H9 (cell line): ENCODE measurements around the gene CCDC33. TPM values are rescaled to one million over a fixed set of nuclear protein-coding genes. Genes with fewer than 3 reads are reported as not detected.

Source experiments
- DNase-seq: peaks from one replicate; pipeline ENCODE4 v3.0.0-alpha.2; 2017
- H2AFZ ChIP-seq: one replicate; pipeline ENCODE4 v1.6.1; 2013; ENCODE audit warnings: mild to moderate bottlenecking, low read length, control low read depth, moderate library complexity
- H2AK5ac ChIP-seq: 2 replicates; pipeline ENCODE4 v1.6.1; 2013; ENCODE audit warnings: low read length, control low read depth, mixed read lengths; ENCODE audit not compliant: insufficient read length
- H2BK120ac ChIP-seq: one replicate; pipeline ENCODE4 v1.6.1; 2013; ENCODE audit warnings: low read depth, mild to moderate bottlenecking, low read length, control low read depth, inconsistent platforms; ENCODE audit not compliant: poor library complexity, severe bottlenecking
- H2BK12ac ChIP-seq: 2 replicates; pipeline ENCODE4 v1.6.1; 2013; ENCODE audit warnings: low read length, control low read depth, mixed read lengths, low read depth; ENCODE audit not compliant: insufficient read length
- H2BK15ac ChIP-seq: 2 replicates; pipeline ENCODE4 v1.6.1; 2013; ENCODE audit warnings: low read depth, low read length, control low read depth
- H2BK20ac ChIP-seq: one replicate; pipeline ENCODE4 v1.6.1; 2013; ENCODE audit warnings: low read depth, mild to moderate bottlenecking, low read length, control low read depth, inconsistent platforms; ENCODE audit not compliant: poor library complexity, severe bottlenecking
- H2BK5ac ChIP-seq: 2 replicates; pipeline ENCODE4 v1.6.1; 2013; ENCODE audit warnings: low read length, control low read depth, mixed read lengths; ENCODE audit not compliant: insufficient read length
- H3K14ac ChIP-seq: 2 replicates; pipeline ENCODE4 v1.6.1; 2013; ENCODE audit warnings: low read length, control low read depth; ENCODE audit not compliant: insufficient read depth
- H3K18ac ChIP-seq: 2 replicates; pipeline ENCODE4 v1.6.1; 2013; ENCODE audit warnings: low read depth, mild to moderate bottlenecking, mixed read lengths, low read length, control low read depth; ENCODE audit not compliant: insufficient read length
- H3K23ac ChIP-seq: 2 replicates; pipeline ENCODE4 v1.6.1; 2013; ENCODE audit warnings: low read length, control low read depth, mixed read lengths, low read depth; ENCODE audit not compliant: insufficient read length
- H3K23me2 ChIP-seq: 2 replicates; pipeline ENCODE4 v1.6.1; 2013; ENCODE audit warnings: low read depth, mild to moderate bottlenecking, mixed read lengths, low read length, control low read depth; ENCODE audit not compliant: insufficient read length, poor library complexity, severe bottlenecking
- H3K27ac ChIP-seq: 2 replicates; pipeline ENCODE4 v1.5.1; 2013; ENCODE audit warnings: low read length, control low read depth, mixed read lengths, low read depth; ENCODE audit not compliant: insufficient read length
- H3K27me3 ChIP-seq: 2 replicates; pipeline ENCODE4 v1.6.1; 2013; ENCODE audit warnings: low read length, control low read depth, inconsistent platforms; ENCODE audit not compliant: insufficient read depth
- H3K4ac ChIP-seq: 2 replicates; pipeline ENCODE4 v1.6.1; 2013; ENCODE audit warnings: low read depth, mild to moderate bottlenecking, control low read depth, inconsistent platforms, low read length, moderate library complexity
- H3K4me1 ChIP-seq: 2 replicates; pipeline ENCODE4 v1.6.1; 2013; ENCODE audit warnings: low read length, control low read depth, inconsistent platforms; ENCODE audit not compliant: insufficient read depth
- H3K4me2 ChIP-seq: 2 replicates; pipeline ENCODE4 v1.6.1; 2013; ENCODE audit warnings: low read length, control low read depth, mixed read lengths; ENCODE audit not compliant: insufficient read length, insufficient read depth
- H3K56ac ChIP-seq: 2 replicates; pipeline ENCODE4 v1.6.1; 2013; ENCODE audit warnings: low read depth, mild to moderate bottlenecking, mixed read lengths, low read length, control low read depth; ENCODE audit not compliant: insufficient read length
- H3K79me1 ChIP-seq: 2 replicates; pipeline ENCODE4 v1.6.1; 2013; ENCODE audit warnings: low read depth, mild to moderate bottlenecking, moderate library complexity, low read length, control low read depth, inconsistent platforms; ENCODE audit not compliant: insufficient read depth, poor library complexity, severe bottlenecking
- H3K79me2 ChIP-seq: 2 replicates; pipeline ENCODE4 v1.6.1; 2013; ENCODE audit warnings: low read length, control low read depth, inconsistent platforms; ENCODE audit not compliant: insufficient read depth
- H3K9ac ChIP-seq: 2 replicates; pipeline ENCODE4 v1.6.1; 2013; ENCODE audit warnings: low read length, control low read depth, mixed read lengths; ENCODE audit not compliant: insufficient read length; ENCODE audit errors: extremely low read depth
- H3K9me3 ChIP-seq: one replicate; pipeline ENCODE4 v1.6.1; 2013; ENCODE audit warnings: low read depth, low read length, inconsistent platforms; ENCODE audit not compliant: control insufficient read depth
- H3T11ph ChIP-seq: one replicate; pipeline ENCODE4 v1.6.1; 2013; ENCODE audit warnings: mild to moderate bottlenecking, low read length, control low read depth, inconsistent platforms
- H4K20me1 ChIP-seq: one replicate; pipeline ENCODE4 v1.6.1; 2013; ENCODE audit not compliant: control insufficient read depth, insufficient read length, insufficient read depth
- H4K5ac ChIP-seq: 2 replicates; pipeline ENCODE4 v1.6.1; 2013; ENCODE audit warnings: low read depth, mild to moderate bottlenecking, mixed read lengths, low read length, control low read depth; ENCODE audit not compliant: insufficient read length
- H4K8ac ChIP-seq: replicated peaks from 2 replicates; pipeline ENCODE4 v1.6.1; 2013; ENCODE audit warnings: low read length, control low read depth, mixed read lengths, low read depth; ENCODE audit not compliant: insufficient read length
- H4K91ac ChIP-seq: 2 replicates; pipeline ENCODE4 v1.6.1; 2013; ENCODE audit warnings: low read depth, mild to moderate bottlenecking, moderate library complexity, mixed read lengths, low read length, control low read depth; ENCODE audit not compliant: insufficient read length
- H3K27ac Mint-ChIP-seq, 3 experiments: 2 replicates in 2 of 3; 3 replicates in 1 of 3; pipeline ENCODE4 v1.8.0; 2020 to 2021; ENCODE audit warnings: mixed read lengths in 3 of 3, mild to moderate bottlenecking in 1 of 3, moderate library complexity in 1 of 3
- H3K27me3 Mint-ChIP-seq: 2 replicates; pipeline ENCODE4 v1.8.0; 2021; ENCODE audit warnings: low read depth, mild to moderate bottlenecking, moderate library complexity, mixed read lengths
- H3K36me3 Mint-ChIP-seq, 3 experiments: 2 replicates in 2 of 3; 3 replicates in 1 of 3; pipeline ENCODE4 v1.8.0; 2020 to 2021; ENCODE audit warnings: low read depth in 3 of 3, mixed read lengths in 3 of 3; ENCODE audit not compliant: insufficient read depth in 1 of 3
- H3K4me1 Mint-ChIP-seq, 2 experiments: 2 replicates each; pipeline ENCODE4 v1.8.0; 2020; ENCODE audit warnings: mixed read lengths in 2 of 2
- H3K4me3 Mint-ChIP-seq, 2 experiments: 2 replicates in 1 of 2; 3 replicates in 1 of 2; pipeline ENCODE4 v1.8.0; 2020 to 2021; ENCODE audit warnings: mild to moderate bottlenecking in 2 of 2, mixed read lengths in 2 of 2, moderate library complexity in 1 of 2
- H3K9me3 Mint-ChIP-seq, 2 experiments: 2 replicates in 1 of 2; 3 replicates in 1 of 2; pipeline ENCODE4 v1.8.0; 2020; ENCODE audit warnings: mild to moderate bottlenecking in 2 of 2, mixed read lengths in 2 of 2, moderate library complexity in 1 of 2
- CTCF ChIP-seq: fragments of 200-600 bp; sonication (generic); conservative IDR thresholded peaks from 3 replicates; pipeline ENCODE4 v1.8.0; 2021; ENCODE audit warnings: antibody characterized with exemption, mild to moderate bottlenecking
- WGBS: extraction: QIAGEN DNeasy Blood & Tissue Kit; methylation state at CpG from one replicate; pipeline ENCODE4 v1.1.7; 2013; ENCODE audit warnings: missing lambda C conversion rate, low lambda C conversion rate, mixed read lengths; ENCODE audit not compliant: insufficient read length; ENCODE audit errors: extremely low coverage; 5-methylcytosine and 5-hydroxymethylcytosine counted together
- total RNA-seq: library from RNA; stranded (reverse); gene quantifications from 2 replicates; pipeline ENCODE4 v1.2.1, GENCODE V29; 2021

Gene CCDC33
- total RNA-seq, 1 experiment from 2014 or later, result 4.6 TPM

- Histone ChIP-seq H2AFZ (no peak overlapping the region), H3K23me2 (peaks cover 21% of the 10 kb centered on the region), H3K27me3 (no peaks in the 10 kb centered on the region; the same call in 1 of the 2 replicates), H2BK20ac (no peak overlapping the region), H3K79me2 (no peaks in the 10 kb centered on the region), H4K8ac (no peak overlapping the region), H3K18ac (no peak overlapping the region), H3K4ac (no peak overlapping the region), H3K4me1 (no peaks in the 10 kb centered on the region), H3K9me3 (no peaks in the 10 kb centered on the region), H2BK120ac (no peak overlapping the region), H3K4me2 (no peak overlapping the region), H3K23ac (no peak overlapping the region), H2BK15ac (no peak overlapping the region), H4K20me1 (no peaks in the 10 kb centered on the region), H3K79me1 (no peaks in the 10 kb centered on the region), H4K5ac (no peak overlapping the region), H4K91ac (no peak overlapping the region), H2BK5ac (no peak overlapping the region), H3K9ac (no peak overlapping the region), H2AK5ac (no peak overlapping the region), H3T11ph (no peak overlapping the region), H3K14ac (no peak overlapping the region), H3K56ac (no peak overlapping the region), H2BK12ac (no peak overlapping the region), H3K27ac (no peak overlapping the region)
- peaks cover 16 to 19% of the 10 kb centered on the region in 2 experiments for H3K4me1 Mint-ChIP-seq
- no peaks in the 10 kb centered on the region for H3K9me3 Mint-ChIP-seq
- DNase-seq, result no peak
- peaks cover 48% of the 10 kb centered on the region for H3K27me3 Mint-ChIP-seq
- no peak overlapping the region for H3K27ac Mint-ChIP-seq
- no CpG with 5 or more reads among the region's 2 CpGs for WGBS
- no peaks in the 10 kb centered on the region for H3K36me3 Mint-ChIP-seq
- no peak overlapping the region for H3K4me3 Mint-ChIP-seq
- TF ChIP-seq CTCF, result no peak
These were observed 133.6 kb downstream of the CCDC33 start for GRCh38 chr15:74369756-74370155.
